Measurements from ENCODE around the gene SYK. TPM values are rescaled to one million over a fixed set of nuclear protein-coding genes. Genes with fewer than 3 reads are reported as not detected.
A peak's percentile ranks its signal among the peaks of the same experiment; 100 is the strongest.

SYK gene
- total RNA-seq, 1 donor from 2014 or later = 12.0 TPM

DNA sequence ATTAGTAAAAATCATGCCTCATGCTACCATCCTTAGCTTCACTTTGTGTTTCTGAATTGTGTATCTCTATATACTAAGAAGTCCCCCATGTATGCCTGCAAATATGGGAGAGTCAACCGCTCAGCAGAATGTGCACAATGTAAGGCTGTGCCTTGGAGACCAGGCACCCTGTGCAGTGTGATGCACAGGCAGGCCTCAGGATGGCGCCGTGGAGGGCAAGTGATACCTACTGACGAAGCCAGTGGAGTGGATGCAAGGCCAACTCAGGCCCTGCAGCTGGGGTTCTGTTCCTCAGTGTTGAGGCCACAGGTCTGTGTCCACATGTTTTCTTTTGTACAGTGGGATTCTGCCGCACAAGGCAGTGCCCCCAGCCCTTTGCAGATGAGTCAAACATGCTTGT lies 28.4 kb downstream of the SYK start:
- Histone ChIP-seq H3K27me3 (no peaks in the 10 kb centered on the region), H3K36me3 (no peaks in the 10 kb centered on the region), H3K9me3 (no peaks in the 10 kb centered on the region), H3K4me1 (no peaks in the 10 kb centered on the region), H3K4me3 (no peak overlapping the region), H3K27ac (no peak overlapping the region)
- peak; percentile 49 to 62 for DNase-seq (ENCODE audit: extremely low spot score in 2 of 2)
- intact Hi-C loops (cut with DNase I) = no loop called here
- TF ChIP-seq POLR2AphosphoS5 (IDR thresholded peaks at IDR 0.05; ENCODE audit: insufficient read depth in 1 of 2, low read depth in 1 of 2) = no peak
- TF ChIP-seq POLR2A (IDR thresholded peaks at IDR 0.05) = no peak
- TF ChIP-seq, protein P1, sequence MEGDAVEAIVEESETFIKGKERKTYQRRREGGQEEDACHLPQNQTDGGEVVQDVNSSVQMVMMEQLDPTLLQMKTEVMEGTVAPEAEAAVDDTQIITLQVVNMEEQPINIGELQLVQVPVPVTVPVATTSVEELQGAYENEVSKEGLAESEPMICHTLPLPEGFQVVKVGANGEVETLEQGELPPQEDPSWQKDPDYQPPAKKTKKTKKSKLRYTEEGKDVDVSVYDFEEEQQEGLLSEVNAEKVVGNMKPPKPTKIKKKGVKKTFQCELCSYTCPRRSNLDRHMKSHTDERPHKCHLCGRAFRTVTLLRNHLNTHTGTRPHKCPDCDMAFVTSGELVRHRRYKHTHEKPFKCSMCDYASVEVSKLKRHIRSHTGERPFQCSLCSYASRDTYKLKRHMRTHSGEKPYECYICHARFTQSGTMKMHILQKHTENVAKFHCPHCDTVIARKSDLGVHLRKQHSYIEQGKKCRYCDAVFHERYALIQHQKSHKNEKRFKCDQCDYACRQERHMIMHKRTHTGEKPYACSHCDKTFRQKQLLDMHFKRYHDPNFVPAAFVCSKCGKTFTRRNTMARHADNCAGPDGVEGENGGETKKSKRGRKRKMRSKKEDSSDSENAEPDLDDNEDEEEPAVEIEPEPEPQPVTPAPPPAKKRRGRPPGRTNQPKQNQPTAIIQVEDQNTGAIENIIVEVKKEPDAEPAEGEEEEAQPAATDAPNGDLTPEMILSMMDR (IDR thresholded peaks at IDR 0.05) = no peak

DNA sequence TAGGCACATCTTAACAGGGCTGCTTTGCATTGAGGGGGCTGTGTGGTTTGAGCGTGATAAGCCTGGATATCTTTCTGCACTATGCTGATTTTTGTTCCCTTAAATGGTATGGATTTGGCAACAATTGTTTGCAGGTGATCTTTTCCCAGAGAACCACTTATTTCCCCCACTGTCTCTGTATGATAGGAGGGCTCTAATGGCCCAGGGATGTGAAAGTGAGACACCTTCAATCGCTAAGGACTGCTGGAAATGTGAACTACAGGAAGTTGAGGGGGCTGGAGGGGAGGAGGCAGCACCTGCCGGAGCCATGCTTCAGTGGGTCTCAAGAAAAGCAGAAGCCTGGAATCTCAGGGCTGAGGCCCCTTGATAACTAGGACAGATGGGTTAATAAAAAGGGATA lies 29.4 kb downstream of the SYK start:
- Histone ChIP-seq H3K9me3 (no peaks in the 10 kb centered on the region), H3K36me3 (no peaks in the 10 kb centered on the region), H3K4me3 (no peak overlapping the region), H3K4me1 (no peaks in the 10 kb centered on the region), H3K27me3 (no peaks in the 10 kb centered on the region), H3K27ac (no peak overlapping the region)
- TF ChIP-seq POLR2A (IDR thresholded peaks at IDR 0.05) (no peak), POLR2AphosphoS5 (IDR thresholded peaks at IDR 0.05; ENCODE audit: insufficient read depth in 1 of 2, low read depth in 1 of 2) (no peak)
- TF ChIP-seq, protein P1 (IDR thresholded peaks at IDR 0.05) = no peak
- intact Hi-C loops (cut with DNase I) = no loop called here
- peak; percentile 22 to 46 for DNase-seq (ENCODE audit: extremely low spot score in 2 of 2)

DNA sequence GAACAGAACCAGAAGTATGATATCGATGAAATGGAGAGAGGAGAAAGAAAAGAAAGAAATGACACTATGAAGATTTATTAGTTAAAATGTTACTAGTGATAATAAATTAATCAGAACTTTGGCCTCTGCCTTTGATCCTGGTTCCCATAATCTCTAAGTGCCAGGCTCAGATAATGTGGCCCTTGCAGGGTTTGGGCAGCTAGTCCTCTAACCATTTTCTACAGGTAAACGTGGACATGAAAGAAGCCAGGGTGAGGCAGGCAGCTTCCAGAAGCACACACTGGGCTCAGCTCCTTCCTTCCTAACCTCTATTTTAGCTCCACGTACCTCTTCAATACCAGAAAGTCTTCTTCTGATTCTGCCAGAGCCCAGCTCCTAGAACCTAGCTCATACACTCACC lies 30.6 kb downstream of the SYK start:
- H3K36me3 ChIP-seq = no peaks in the 10 kb centered on the region
- intact Hi-C loops (cut with DNase I) = no loop called here
- no peaks in the 10 kb centered on the region for H3K27me3 ChIP-seq
- no peak overlapping the region for H3K4me3 ChIP-seq
- H3K9me3 ChIP-seq = no peaks in the 10 kb centered on the region
- peak in 1 of 2 donors; percentile 6 for DNase-seq (ENCODE audit: extremely low spot score in 2 of 2)
- TF ChIP-seq POLR2A (IDR thresholded peaks at IDR 0.05) (no peak), POLR2AphosphoS5 (IDR thresholded peaks at IDR 0.05; ENCODE audit: insufficient read depth in 1 of 2, low read depth in 1 of 2) (no peak)
- TF ChIP-seq, protein P1 (IDR thresholded peaks at IDR 0.05) = no peak
- no peaks in the 10 kb centered on the region for H3K4me1 ChIP-seq
- H3K27ac ChIP-seq = no peak overlapping the region

DNA sequence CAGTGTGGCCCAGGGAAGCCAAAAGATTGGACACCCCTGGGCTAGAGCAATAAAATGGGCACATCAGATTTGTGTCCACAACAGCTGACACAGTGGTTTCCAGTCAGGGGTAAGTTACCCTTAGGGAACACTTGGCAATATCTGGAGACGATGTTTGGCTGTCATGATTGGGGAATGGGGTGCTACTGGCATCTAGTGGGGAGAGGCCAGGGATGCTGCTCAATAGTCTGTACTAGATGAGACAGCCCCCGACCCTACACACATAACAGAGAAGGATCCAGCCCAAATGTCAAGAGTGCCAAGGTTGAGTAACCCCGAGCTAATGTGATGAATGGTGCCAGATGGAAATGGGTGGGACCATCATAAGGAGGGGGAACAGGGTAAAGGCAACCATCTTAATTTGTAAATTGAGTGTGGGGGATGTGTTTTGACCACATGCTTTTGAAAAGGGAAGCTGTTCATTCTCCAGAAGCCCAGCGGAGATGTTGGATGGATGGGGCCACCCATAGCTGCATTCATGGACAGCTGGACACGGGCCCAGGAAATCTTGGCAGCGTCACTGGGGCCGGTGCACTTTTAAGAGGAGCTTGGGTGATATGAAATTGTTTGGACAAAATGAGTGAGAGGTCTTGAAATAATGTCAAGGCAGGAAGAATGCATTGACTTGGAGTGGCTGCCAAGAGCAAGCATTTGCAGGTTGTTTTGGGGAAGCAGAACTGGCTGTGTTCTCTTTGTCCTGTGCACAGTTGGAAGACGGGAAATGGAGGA lies 33.4 kb downstream of the SYK start:
- DNase-seq (ENCODE audit: extremely low spot score in 2 of 2) = peak in 1 of 2 donors; percentile 77
- TF ChIP-seq, protein P1 (IDR thresholded peaks at IDR 0.05) = no peak
- TF ChIP-seq POLR2A (IDR thresholded peaks at IDR 0.05) (no peak), POLR2AphosphoS5 (IDR thresholded peaks at IDR 0.05; ENCODE audit: insufficient read depth in 1 of 2, low read depth in 1 of 2) (no peak)
- H3K4me3 ChIP-seq = no peak overlapping the region
- H3K4me1 ChIP-seq = no peaks in the 10 kb centered on the region
- no peaks in the 10 kb centered on the region for H3K9me3 ChIP-seq
- no peaks in the 10 kb centered on the region for H3K36me3 ChIP-seq
- H3K27me3 ChIP-seq = no peaks in the 10 kb centered on the region
- intact Hi-C loops (cut with DNase I) = no loop called here
- no peak overlapping the region for H3K27ac ChIP-seq

DNA sequence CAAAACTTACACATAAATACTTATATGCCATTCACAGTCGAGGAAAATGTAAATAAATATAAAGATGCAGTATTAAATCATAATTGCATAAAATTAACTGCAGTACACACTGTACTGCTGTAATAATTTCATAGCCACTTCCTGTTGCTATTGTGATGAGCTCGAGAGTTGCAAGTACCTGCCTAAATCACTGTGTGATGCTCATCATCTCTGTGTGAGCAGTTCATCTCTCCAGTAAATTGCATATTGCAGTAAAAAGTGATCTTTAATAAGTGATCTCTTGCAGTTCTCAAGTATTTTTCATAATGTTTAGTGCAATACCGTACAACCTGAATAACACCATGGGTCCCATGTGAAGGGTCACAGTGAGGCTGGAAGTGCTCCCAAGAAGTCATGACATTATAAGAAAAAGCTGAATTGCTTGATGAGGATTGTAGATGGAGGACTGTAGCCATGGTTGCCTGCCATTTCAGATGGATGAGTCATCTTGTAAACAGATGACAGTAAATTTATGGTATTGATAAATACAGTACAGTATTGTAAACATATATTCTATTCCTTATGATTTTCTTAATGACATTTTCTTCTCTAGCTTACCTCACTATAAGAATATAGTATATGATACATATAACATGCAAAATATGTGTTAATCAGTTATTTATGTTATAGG lies 34.9 kb downstream of the SYK start:
- intact Hi-C loops (cut with DNase I) = no loop called here
- Histone ChIP-seq H3K36me3 (no peaks in the 10 kb centered on the region), H3K27ac (no peak overlapping the region), H3K9me3 (no peaks in the 10 kb centered on the region), H3K4me1 (no peaks in the 10 kb centered on the region), H3K27me3 (no peaks in the 10 kb centered on the region), H3K4me3 (no peak overlapping the region)
- no peak for DNase-seq (ENCODE audit: extremely low spot score in 2 of 2)
- no peak for TF ChIP-seq POLR2AphosphoS5 (IDR thresholded peaks at IDR 0.05; ENCODE audit: insufficient read depth in 1 of 2, low read depth in 1 of 2)
- no peak for TF ChIP-seq POLR2A (IDR thresholded peaks at IDR 0.05)
- TF ChIP-seq, protein P1 (IDR thresholded peaks at IDR 0.05) = no peak

Measured in vagina (tissue), 2 donors.